Measurements from ENCODE around the gene DGKI. TPM values are rescaled to one million over a fixed set of nuclear protein-coding genes. Genes with fewer than 3 reads are reported as not detected.

The DGKI gene
- total RNA-seq, 4 donors from 2014 or later, result 0.44 to 1.1 (median 1.0) TPM; not detected in 1

GRCh38 chr7:137755427-137755826 is 91.3 kb downstream of the DGKI start:
- no peaks in the 10 kb centered on the region for H3K27me3 ChIP-seq
- intact Hi-C loops (cut with DNase I), result no loop called here

GRCh38 chr7:137753948-137754851 is 92.6 kb downstream of the DGKI start:
- no peak overlapping the region for H3K27ac ChIP-seq
- no peak for TF ChIP-seq CTCF (IDR thresholded peaks at IDR 0.05)
- TF ChIP-seq POLR2A (IDR thresholded peaks at IDR 0.05), result no peak
- no peaks in the 10 kb centered on the region for H3K36me3 ChIP-seq
- H3K4me3 ChIP-seq, result no peak overlapping the region
- no peak for DNase-seq
- H3K27me3 ChIP-seq, result no peaks in the 10 kb centered on the region
- 24 to 36% methylated on average over 9 to 10 of the region's 11 CpGs for WGBS, 2 donors
- H3K9me3 ChIP-seq, result no peaks in the 10 kb centered on the region
- peaks cover 0 to 22% (median 3%) of the 10 kb centered on the region in 3 donors for H3K4me1 ChIP-seq
- intact Hi-C loops (cut with DNase I), result no loop called here

More at GRCh38 chr7:137755427-137755826, 91.3 kb downstream of the DGKI start:
- H3K27ac ChIP-seq, result no peak overlapping the region
- no peak overlapping the region for H3K4me3 ChIP-seq
- WGBS, 2 donors, result 28 to 39% methylated on average over 4 of the region's 4 CpGs
- H3K36me3 ChIP-seq, result no peaks in the 10 kb centered on the region
- peaks cover 0 to 30% (median 3%) of the 10 kb centered on the region in 3 donors for H3K4me1 ChIP-seq
- no peak for DNase-seq
- H3K9me3 ChIP-seq, result no peaks in the 10 kb centered on the region
- no peak for TF ChIP-seq POLR2A (IDR thresholded peaks at IDR 0.05)
- no peak for TF ChIP-seq CTCF (IDR thresholded peaks at IDR 0.05)

- no peak overlapping the region for H3K4me3 ChIP-seq
- TF ChIP-seq POLR2A (IDR thresholded peaks at IDR 0.05) (no peak), CTCF (IDR thresholded peaks at IDR 0.05) (no peak)
- peaks cover 0 to 22% (median 3%) of the 10 kb centered on the region in 3 donors for H3K4me1 ChIP-seq
- H3K9me3 ChIP-seq, result no peaks in the 10 kb centered on the region
- no peaks in the 10 kb centered on the region for H3K27me3 ChIP-seq
- 57 to 59% methylated on average over 3 of the region's 3 CpGs for WGBS, 2 donors
- no peak overlapping the region for H3K27ac ChIP-seq
- intact Hi-C loops (cut with DNase I), result no loop called here
- DNase-seq, result no peak
- no peaks in the 10 kb centered on the region for H3K36me3 ChIP-seq
Observed at GRCh38 chr7:137753575-137753947, 93.2 kb downstream of the DGKI start.

- Histone ChIP-seq H3K9me3 (no peaks in the 10 kb centered on the region), H3K27me3 (no peaks in the 10 kb centered on the region), H3K36me3 (no peaks in the 10 kb centered on the region), H3K4me3 (no peak overlapping the region), H3K27ac (no peak overlapping the region), H3K4me1 (peaks cover 0 to 22% (median 3%) of the 10 kb centered on the region in 3 donors)
- intact Hi-C loops (cut with DNase I), result no loop called here
- no peak for TF ChIP-seq POLR2A (IDR thresholded peaks at IDR 0.05)
- no peak for TF ChIP-seq CTCF (IDR thresholded peaks at IDR 0.05)
- no peak for DNase-seq
- WGBS, 2 donors, result 78 to 83% methylated on average over 3 to 4 of the region's 4 CpGs
Observed at GRCh38 chr7:137753067-137753466, 93.7 kb downstream of the DGKI start.

GRCh38 chr7:137751361-137752009 is 95.3 kb downstream of the DGKI start:
- TF ChIP-seq CTCF (IDR thresholded peaks at IDR 0.05) (no peak), POLR2A (IDR thresholded peaks at IDR 0.05) (no peak)
- no peaks in the 10 kb centered on the region for H3K36me3 ChIP-seq
- peaks cover 0 to 19% (median 3%) of the 10 kb centered on the region in 3 donors for H3K4me1 ChIP-seq
- no peaks in the 10 kb centered on the region for H3K9me3 ChIP-seq
- no peaks in the 10 kb centered on the region for H3K27me3 ChIP-seq
- WGBS, 2 donors, result 76 to 80% methylated on average over 6 of the region's 6 CpGs
- H3K27ac ChIP-seq, result no peak overlapping the region
- no peak for DNase-seq
- no peak overlapping the region for H3K4me3 ChIP-seq
- intact Hi-C loops (cut with DNase I), result no loop called here
